GM21526 (cell line): Measurements from ENCODE around the gene TTC28.
"Not testable (repeated sequence)": the region's sequence is repeated elsewhere in the genome, so short reads cannot be mapped to it uniquely, and the experiment has no call there.

Experiments
- ATAC-seq: cut with Tn5 transposase; IDR thresholded peaks from one replicate; pipeline ENCODE4 v1.9.1; 2021; ENCODE audit warnings: moderate library complexity; ENCODE audit not compliant: unreplicated experiment, low FRiP score

Gene TTC28

GRCh38 chr22:28209457-28209856 lies 470.2 kb downstream of the TTC28 start:
- not testable (repeated sequence) for ATAC-seq

GRCh38 chr22:28208787-28209186 lies 470.9 kb downstream of the TTC28 start:
- ATAC-seq, result no peak

GRCh38 chr22:28208036-28208435 lies 471.6 kb downstream of the TTC28 start:
- no peak for ATAC-seq

GRCh38 chr22:28207281-28208030 lies 472.2 kb downstream of the TTC28 start:
- ATAC-seq, result no peak

- ATAC-seq, result no peak
Observed at GRCh38 chr22:28205926-28206325, 473.7 kb downstream of the TTC28 start.

GRCh38 chr22:28204382-28204781 lies 475.3 kb downstream of the TTC28 start:
- ATAC-seq, result no peak

- ATAC-seq, result no peak
Observed at GRCh38 chr22:28203286-28203685, 476.4 kb downstream of the TTC28 start.

GRCh38 chr22:28198692-28199091 lies 480.9 kb downstream of the TTC28 start:
- ATAC-seq, result no peak

GRCh38 chr22:28191571-28191970 lies 488.1 kb downstream of the TTC28 start:
- not testable (repeated sequence) for ATAC-seq

GRCh38 chr22:28188178-28188879 lies 491.3 kb downstream of the TTC28 start:
- no peak for ATAC-seq

- no peak for ATAC-seq
Observed at GRCh38 chr22:28187612-28188011, 492.0 kb downstream of the TTC28 start.

- no peak for ATAC-seq
Observed at GRCh38 chr22:28186641-28187040, 493.0 kb downstream of the TTC28 start.

- no peak for ATAC-seq
Observed at GRCh38 chr22:28185130-28185529, 494.5 kb downstream of the TTC28 start.

- ATAC-seq, result no peak
Observed at GRCh38 chr22:28183078-28183860, 496.4 kb downstream of the TTC28 start.

- ATAC-seq, result no peak
Observed at GRCh38 chr22:28180804-28181731, 498.6 kb downstream of the TTC28 start.

- no peak for ATAC-seq
Observed at GRCh38 chr22:28179392-28179791, 500.2 kb downstream of the TTC28 start.

- ATAC-seq, result no peak
Observed at GRCh38 chr22:28175730-28176492, 503.7 kb downstream of the TTC28 start.

GRCh38 chr22:28174509-28174908 lies 505.1 kb downstream of the TTC28 start:
- ATAC-seq, result no peak

GRCh38 chr22:28172892-28173670 lies 506.6 kb downstream of the TTC28 start:
- no peak for ATAC-seq
